Ishikawa (cell line): ENCODE results near the gene GDF15.
A peak's percentile ranks its signal among the peaks of the same experiment; 100 is the strongest.

Experiments used
- CEBPB ChIP-seq: IDR thresholded peaks from 2 replicates; pipeline ENCODE4 v1.6.1; 2012
- CREB1 ChIP-seq: IDR thresholded peaks from 2 replicates; pipeline ENCODE4 v1.6.1; 2012; ENCODE audit warnings: low read depth
- EGR1 ChIP-seq: IDR thresholded peaks from 2 replicates; pipeline ENCODE4 v1.6.1; 2012
- EP300 ChIP-seq: IDR thresholded peaks from 2 replicates; pipeline ENCODE4 v1.6.1; 2012; ENCODE audit warnings: borderline replicate concordance
- FOXM1 ChIP-seq: IDR thresholded peaks from 2 replicates; pipeline ENCODE4 v1.6.1; 2012; ENCODE audit warnings: low read depth, borderline replicate concordance
- NFIC ChIP-seq: IDR thresholded peaks from 2 replicates; pipeline ENCODE4 v1.6.1; 2012
- RAD21 ChIP-seq: IDR thresholded peaks from 2 replicates; pipeline ENCODE4 v1.6.1; 2012; ENCODE audit warnings: low read depth
- TAF1 ChIP-seq: IDR thresholded peaks from 2 replicates; pipeline ENCODE4 v1.6.1; 2012; ENCODE audit warnings: low read depth, mild to moderate bottlenecking
- TCF12 ChIP-seq: IDR thresholded peaks from 2 replicates; pipeline ENCODE4 v1.6.1; 2012; ENCODE audit warnings: low read depth
- TEAD4 ChIP-seq: IDR thresholded peaks from 2 replicates; pipeline ENCODE4 v1.6.1; 2012
- USF1 ChIP-seq: IDR thresholded peaks from 2 replicates; pipeline ENCODE4 v1.6.1; 2012
- YY1 ChIP-seq: IDR thresholded peaks from 2 replicates; pipeline ENCODE4 v1.6.1; 2012; ENCODE audit warnings: low read depth
- ZBTB7A ChIP-seq: IDR thresholded peaks from 2 replicates; pipeline ENCODE4 v1.6.1; 2012; ENCODE audit warnings: low read depth
- TF ChIP-seq, protein P1 (sequence below): IDR thresholded peaks from 2 replicates; pipeline ENCODE4 v1.6.1; 2012
- TF ChIP-seq, protein P2 (sequence below): IDR thresholded peaks from 2 replicates; pipeline ENCODE4 v1.6.1; 2012; ENCODE audit warnings: low read depth, mild to moderate bottlenecking

GDF15 gene

GRCh38 chr19:18340990-18341868, 44.7 kb upstream of the GDF15 start:
- peak; percentile 54 for TF ChIP-seq ZBTB7A
- TF ChIP-seq USF1: peak; percentile 95
- TF ChIP-seq CEBPB: no peak
- no peak for TF ChIP-seq TCF12
- TF ChIP-seq, protein P1, sequence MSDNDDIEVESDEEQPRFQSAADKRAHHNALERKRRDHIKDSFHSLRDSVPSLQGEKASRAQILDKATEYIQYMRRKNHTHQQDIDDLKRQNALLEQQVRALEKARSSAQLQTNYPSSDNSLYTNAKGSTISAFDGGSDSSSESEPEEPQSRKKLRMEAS: peak; percentile 80
- TF ChIP-seq TAF1: peak; percentile 35; the same call in 1 of the 2 replicates

DNA sequence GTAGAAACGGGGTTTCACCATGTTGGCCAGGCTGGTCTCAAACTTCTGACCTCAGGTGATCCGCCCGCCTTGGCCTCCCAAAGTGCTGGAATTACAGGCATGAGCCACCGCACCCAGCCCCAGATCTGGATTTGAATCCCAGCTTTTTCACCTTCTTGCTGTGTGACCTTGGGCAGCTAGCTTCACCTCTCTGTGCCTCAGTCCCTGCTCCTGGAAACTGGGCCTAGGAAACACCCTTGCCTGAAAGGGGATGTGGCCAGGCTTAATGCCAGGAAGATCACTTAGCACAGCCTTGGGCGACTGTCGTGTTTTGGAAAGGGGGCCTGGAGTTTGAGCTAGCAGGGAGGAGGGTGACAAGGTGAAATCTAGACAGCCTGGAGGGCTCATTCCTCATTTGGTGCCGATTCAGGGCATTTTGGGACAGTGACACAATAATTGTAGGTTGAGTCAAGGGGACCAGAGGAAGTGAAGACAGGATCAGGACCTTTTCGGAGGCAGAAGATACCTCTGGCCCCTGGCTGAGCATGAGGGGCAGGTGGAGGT, 43.8 kb upstream of the GDF15 start:
- TF ChIP-seq TEAD4 (no peak), TAF1 (no peak), EP300 (no peak), USF1 (no peak), CREB1 (no peak), ZBTB7A (no peak), FOXM1 (no peak), YY1 (no peak), EGR1 (no peak), TCF12 (no peak), NFIC (no peak), CEBPB (no peak), RAD21 (no peak)
- TF ChIP-seq, protein P1: no peak
- TF ChIP-seq, protein P2, sequence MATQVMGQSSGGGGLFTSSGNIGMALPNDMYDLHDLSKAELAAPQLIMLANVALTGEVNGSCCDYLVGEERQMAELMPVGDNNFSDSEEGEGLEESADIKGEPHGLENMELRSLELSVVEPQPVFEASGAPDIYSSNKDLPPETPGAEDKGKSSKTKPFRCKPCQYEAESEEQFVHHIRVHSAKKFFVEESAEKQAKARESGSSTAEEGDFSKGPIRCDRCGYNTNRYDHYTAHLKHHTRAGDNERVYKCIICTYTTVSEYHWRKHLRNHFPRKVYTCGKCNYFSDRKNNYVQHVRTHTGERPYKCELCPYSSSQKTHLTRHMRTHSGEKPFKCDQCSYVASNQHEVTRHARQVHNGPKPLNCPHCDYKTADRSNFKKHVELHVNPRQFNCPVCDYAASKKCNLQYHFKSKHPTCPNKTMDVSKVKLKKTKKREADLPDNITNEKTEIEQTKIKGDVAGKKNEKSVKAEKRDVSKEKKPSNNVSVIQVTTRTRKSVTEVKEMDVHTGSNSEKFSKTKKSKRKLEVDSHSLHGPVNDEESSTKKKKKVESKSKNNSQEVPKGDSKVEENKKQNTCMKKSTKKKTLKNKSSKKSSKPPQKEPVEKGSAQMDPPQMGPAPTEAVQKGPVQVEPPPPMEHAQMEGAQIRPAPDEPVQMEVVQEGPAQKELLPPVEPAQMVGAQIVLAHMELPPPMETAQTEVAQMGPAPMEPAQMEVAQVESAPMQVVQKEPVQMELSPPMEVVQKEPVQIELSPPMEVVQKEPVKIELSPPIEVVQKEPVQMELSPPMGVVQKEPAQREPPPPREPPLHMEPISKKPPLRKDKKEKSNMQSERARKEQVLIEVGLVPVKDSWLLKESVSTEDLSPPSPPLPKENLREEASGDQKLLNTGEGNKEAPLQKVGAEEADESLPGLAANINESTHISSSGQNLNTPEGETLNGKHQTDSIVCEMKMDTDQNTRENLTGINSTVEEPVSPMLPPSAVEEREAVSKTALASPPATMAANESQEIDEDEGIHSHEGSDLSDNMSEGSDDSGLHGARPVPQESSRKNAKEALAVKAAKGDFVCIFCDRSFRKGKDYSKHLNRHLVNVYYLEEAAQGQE: no peak

DNA sequence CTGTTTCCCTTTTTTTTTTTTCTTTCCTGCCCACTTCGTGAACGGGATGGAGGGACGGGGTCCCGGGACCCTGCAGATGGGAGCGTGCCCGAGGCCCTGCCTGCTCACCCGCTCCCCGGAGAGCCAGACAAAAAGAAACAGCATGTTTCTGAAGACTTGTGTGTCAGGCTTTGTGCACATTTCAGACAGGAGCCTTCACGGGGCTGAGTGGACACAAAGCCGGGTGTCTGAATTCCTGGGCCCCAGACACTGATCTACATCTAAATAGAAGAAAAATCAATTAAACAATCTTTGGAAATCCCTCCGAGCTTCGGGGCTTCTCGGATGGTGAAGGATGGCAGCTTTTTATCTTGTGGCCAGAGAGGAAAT, 41.4 kb upstream of the GDF15 start:
- no peak for TF ChIP-seq TEAD4
- no peak for TF ChIP-seq EGR1
- no peak for TF ChIP-seq CREB1
- TF ChIP-seq, protein P1: no peak
- TF ChIP-seq YY1: no peak
- no peak for TF ChIP-seq USF1
- TF ChIP-seq ZBTB7A: no peak
- TF ChIP-seq CEBPB: no peak
- TF ChIP-seq, protein P2: no peak
- no peak for TF ChIP-seq FOXM1
- no peak for TF ChIP-seq NFIC
- TF ChIP-seq EP300: no peak

- TF ChIP-seq FOXM1 (no peak), EP300 (no peak), CEBPB (no peak), YY1 (no peak), TAF1 (no peak)
- TF ChIP-seq, protein P2: no peak
- TF ChIP-seq, protein P1: no peak
These were observed 40.7 kb upstream of the GDF15 start for GRCh38 chr19:18345296-18345695.
